K562 (cell line): ENCODE results near the gene CYS1. TPM values are rescaled to one million over a fixed set of nuclear protein-coding genes. Genes with fewer than 3 reads are reported as not detected.

ENCODE experiments used
- CGGBP1 ChIP-seq: fragments of 250-450 bp; sonication (Bioruptor Pico); IDR thresholded peaks from 2 replicates; pipeline ENCODE4 v1.9.0; 2021; ENCODE audit warnings: mild to moderate bottlenecking
- KLF13 ChIP-seq: fragments of 450-650 bp; IDR thresholded peaks from 2 replicates; pipeline ENCODE4 v1.6.1; 2016; ENCODE audit warnings: missing genetic modification characterization, low read depth, mild to moderate bottlenecking, missing compliant biosample characterization, moderate library complexity, borderline replicate concordance
- MGA ChIP-seq: fragments of 450-650 bp; IDR thresholded peaks from 2 replicates; pipeline ENCODE4 v1.6.1; 2016; ENCODE audit warnings: mild to moderate bottlenecking, moderate library complexity
- MNT ChIP-seq, 2 experiments: fragments of 450-650 bp; conservative IDR thresholded peaks; 2 replicates each; pipeline ENCODE4 v1.6.1; 2017; ENCODE audit warnings: mild to moderate bottlenecking in 2 of 2, moderate library complexity in 2 of 2
- NCOA1 ChIP-seq: fragments of 450-650 bp; IDR thresholded peaks from 2 replicates; pipeline ENCODE4 v1.6.1; 2016; ENCODE audit warnings: low read depth
- PBX2 ChIP-seq, 2 experiments: IDR thresholded peaks in 1 of 2; conservative IDR thresholded peaks in 1 of 2; 2 replicates each; pipeline ENCODE4 v1.6.1; 2016; ENCODE audit warnings: low read depth in 2 of 2, mild to moderate bottlenecking in 1 of 2, missing compliant biosample characterization in 1 of 2, missing genetic modification characterization in 1 of 2, moderate library complexity in 1 of 2
- PTBP1 ChIP-seq: fragments of 200-400 bp; formaldehyde crosslinking; IDR thresholded peaks from 2 replicates; pipeline ENCODE4 v1.6.1; 2017; ENCODE audit warnings: low read depth, low read length
- SETDB1 ChIP-seq: IDR thresholded peaks from one replicate; pipeline ENCODE4 v1.6.1; 2012; ENCODE audit warnings: low read length, control low read depth, inconsistent platforms
- polyA plus RNA-seq, 8 experiments: library from polyadenylated mRNA; depleted of rRNA in 4 of 8; stranded (reverse) in 5 of 8; unstranded in 3 of 8; fragments of >200 nt; fragmentation: Nextera tagmentation in 2 of 8; fragmentation: Illumina TruSeq in 1 of 8; extraction: Ambion mirVana in 2 of 8; extraction: Trizol in 1 of 8; gene quantifications; 2 replicates each; pipeline versions ENCODE4 v1.2.1 to v1.2.3, GENCODE V29; 2011 to 2014; ENCODE audit warnings: inconsistent platforms in 1 of 8, missing spikeins in 1 of 8
- total RNA-seq, 7 experiments: library from RNA; depleted of rRNA in 6 of 7; stranded (reverse); fragments of >200 nt in 6 of 7; fragmentation: Illumina TruSeq in 2 of 7; extraction: Trizol in 2 of 7; gene quantifications; 2 replicates each; pipeline versions ENCODE4 v1.2.1 to v1.2.3, GENCODE V29; 2011 to 2021; ENCODE audit warnings: low replicate concordance in 1 of 7

CYS1 gene
- total and polyA plus RNA-seq, 9 of the 15 experiments (the other 6 are each of a cell fraction or from before 2014, with no cell fraction given): 0.11 to 0.13 TPM; not detected in 7

- TF ChIP-seq MGA (0 out of 2 replicates have a peak, but pooled peaks have one; percentile 34), NCOA1 (no peak), PTBP1 (no peak), CGGBP1 (no peak), PBX2 (CRISPR knock-in tag; IDR thresholded peaks at IDR 0.05; ENCODE audit: low read depth) (no peak), PBX2 (tag; conservative IDR thresholded peaks at IDR 0.05; ENCODE audit: low read depth) (no peak), MNT (conservative IDR thresholded peaks at IDR 0.05) (0 out of 4 replicates have a peak, but pooled peaks of 1 of the 2 experiments have one; percentile 39), KLF13 (no peak), SETDB1 (no peak)
Observed at GRCh38 chr2:10042301-10043161, 37.7 kb downstream of the CYS1 start (continued).
